Stimulated activated CD8-positive, alpha-beta memory T cell treated with anti-CD3 and anti-CD28 coated beads, Interleukin-7, amount 100 ng/mL, for 24 hours (primary cell): Measurements from ENCODE around the gene COL5A1.
"Not testable (repeated sequence)": the region's sequence is repeated elsewhere in the genome, so short reads cannot be mapped to it uniquely, and the experiment has no call there.

Experiments
- DNase-seq: peaks from one replicate; pipeline ENCODE4 v3.0.0-alpha.2; 2020; ENCODE audit warnings: low read depth

The COL5A1 gene

GRCh38 chr9:134838651-134839454 lies 197.2 kb downstream of the COL5A1 start:
- no peak for DNase-seq

GRCh38 chr9:134839455-134840125 lies 198.0 kb downstream of the COL5A1 start:
- no peak for DNase-seq

- DNase-seq: no peak
Measured at GRCh38 chr9:134840511-134840910, 198.9 kb downstream of the COL5A1 start.

- no peak for DNase-seq
Measured at GRCh38 chr9:134841180-134841904, 199.7 kb downstream of the COL5A1 start.

GRCh38 chr9:134842321-134842720 lies 200.7 kb downstream of the COL5A1 start:
- no peak for DNase-seq

- no peak for DNase-seq
Measured at GRCh38 chr9:134843740-134844139, 202.1 kb downstream of the COL5A1 start.

GRCh38 chr9:134844821-134845220 lies 203.2 kb downstream of the COL5A1 start:
- no peak for DNase-seq

GRCh38 chr9:134846187-134846586 lies 204.6 kb downstream of the COL5A1 start:
- no peak for DNase-seq

GRCh38 chr9:134846699-134847098 lies 205.1 kb downstream of the COL5A1 start:
- no peak for DNase-seq

- DNase-seq: no peak
Measured at GRCh38 chr9:134847138-134847537, 205.5 kb downstream of the COL5A1 start.

- DNase-seq: no peak
Measured at GRCh38 chr9:134847752-134848432, 206.3 kb downstream of the COL5A1 start.

- DNase-seq: no peak
Measured at GRCh38 chr9:134848504-134848903, 206.9 kb downstream of the COL5A1 start.

GRCh38 chr9:134850611-134851010 lies 209.0 kb downstream of the COL5A1 start:
- DNase-seq: no peak

- DNase-seq: no peak
Measured at GRCh38 chr9:134851020-134851419, 209.4 kb downstream of the COL5A1 start.

- no peak for DNase-seq
Measured at GRCh38 chr9:134852906-134853654, 211.5 kb downstream of the COL5A1 start.

GRCh38 chr9:134853893-134854292 lies 212.3 kb downstream of the COL5A1 start:
- no peak for DNase-seq

- no peak for DNase-seq
Measured at GRCh38 chr9:134854541-134854981, 213.0 kb downstream of the COL5A1 start.

- DNase-seq: no peak
Measured at GRCh38 chr9:134855231-134855899, 213.8 kb downstream of the COL5A1 start.

GRCh38 chr9:134855900-134856377 lies 214.3 kb downstream of the COL5A1 start:
- no peak for DNase-seq

- DNase-seq: not testable (repeated sequence)
Measured at GRCh38 chr9:134857451-134857850, 215.8 kb downstream of the COL5A1 start.
